ENCODE data around the gene F2.
"Not testable (repeated sequence)": the region's sequence is repeated elsewhere in the genome, so short reads cannot be mapped to it uniquely, and the experiment has no call there.

Gene F2

GRCh38 chr11:46719048-46719542, at the start of gene F2:
Gene F2 (plus strand): TSS chr11:46719213. CDS start chr11:46719236, 23 bp downstream.
- DNase-seq (ENCODE audit: low spot score in 2 of 2) = no peak
- H3K4me3 ChIP-seq = no peak within 1 kb of the TSS
- H3K27me3 ChIP-seq (ENCODE audit: low read depth) = no peaks in the 10 kb centered on the region
- H3K36me3 ChIP-seq (replicated peaks) = no peaks in the 10 kb centered on the region
- no peaks in the 10 kb centered on the region for H3K4me1 ChIP-seq
- in situ Hi-C loops (cut with MboI; ENCODE audit: low sequenced_read_pairs) = no loop called here
- H3K9me3 ChIP-seq = no peaks in the 10 kb centered on the region

DNA sequence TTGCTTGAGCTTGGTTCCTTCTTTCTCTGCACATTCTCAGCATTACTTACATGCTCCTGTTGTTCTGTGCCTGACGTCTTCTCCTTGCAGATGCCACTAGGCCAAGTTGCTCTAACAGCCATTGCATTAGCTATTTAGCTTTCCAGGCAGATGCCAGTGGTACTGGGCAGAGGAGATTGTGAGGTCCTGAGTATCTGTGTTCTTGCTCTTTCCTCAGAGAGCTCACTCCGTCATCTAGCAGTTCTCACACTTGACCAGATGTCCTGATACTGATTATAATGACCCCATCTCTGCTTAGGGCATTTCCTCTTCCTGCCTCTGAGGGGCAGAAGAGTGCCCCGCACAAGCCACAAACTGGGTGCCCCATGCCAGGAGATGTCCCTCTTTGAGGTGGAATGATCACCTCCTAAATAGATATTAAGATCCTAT, 49.3 kb upstream of the F2 start:
- H3K4me3 ChIP-seq = no peak overlapping the region
- H3K9me3 ChIP-seq = no peaks in the 10 kb centered on the region
- in situ Hi-C loops (cut with MboI; ENCODE audit: low sequenced_read_pairs) = no loop called here
- no peaks in the 10 kb centered on the region for H3K27me3 ChIP-seq (ENCODE audit: low read depth)
- H3K4me1 ChIP-seq = no peaks in the 10 kb centered on the region
- no peak for DNase-seq (ENCODE audit: low spot score in 2 of 2)
- H3K36me3 ChIP-seq (replicated peaks) = peaks cover 55% of the 10 kb centered on the region

DNA sequence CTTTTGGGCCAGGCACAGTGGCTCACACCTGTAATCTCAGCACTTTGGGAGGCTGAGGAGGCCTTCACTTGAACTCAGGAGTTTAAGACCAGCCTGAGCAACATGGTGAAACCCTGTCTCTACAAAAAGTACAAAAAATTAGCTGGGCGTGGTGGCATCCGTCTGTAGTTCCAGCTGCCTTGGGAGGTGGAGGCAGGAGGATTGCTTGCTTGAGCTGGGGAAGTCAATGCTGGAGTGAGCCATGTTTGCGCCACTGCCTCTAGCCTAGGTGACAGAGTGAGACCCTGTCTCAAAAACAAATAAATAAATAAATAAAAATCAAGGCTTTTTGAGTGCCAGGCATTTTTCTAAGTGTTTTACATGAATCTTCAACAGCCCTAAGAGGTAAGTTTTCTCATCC, 48.5 kb upstream of the F2 start:
- peaks cover 50% of the 10 kb centered on the region for H3K36me3 ChIP-seq (replicated peaks)
- H3K4me3 ChIP-seq; H3K9me3 ChIP-seq; in situ Hi-C loops (cut with MboI; ENCODE audit: low sequenced_read_pairs); DNase-seq (ENCODE audit: low spot score in 2 of 2); H3K4me1 ChIP-seq; H3K27me3 ChIP-seq (ENCODE audit: low read depth): not testable (repeated sequence)

DNA sequence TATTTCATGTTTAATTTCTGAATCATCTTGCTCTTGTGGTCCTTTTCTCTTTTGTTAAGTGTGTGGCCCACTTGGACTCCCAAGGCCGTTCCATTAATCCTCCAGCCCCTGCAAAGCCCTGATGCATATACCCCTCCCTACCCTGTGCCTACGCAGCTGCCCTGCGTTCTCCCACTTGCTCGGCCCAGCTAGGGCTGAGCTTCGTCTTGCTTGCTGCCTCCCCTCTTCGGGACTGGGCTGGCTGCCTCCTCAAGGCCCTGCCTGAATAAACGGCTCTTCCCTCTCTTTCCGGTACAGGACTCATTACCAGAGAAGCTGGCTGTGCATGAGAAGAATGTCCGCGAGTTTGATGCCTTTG, 47.1 kb upstream of the F2 start:
- no peak for DNase-seq (ENCODE audit: low spot score in 2 of 2)
- no peaks in the 10 kb centered on the region for H3K9me3 ChIP-seq
- no peaks in the 10 kb centered on the region for H3K4me1 ChIP-seq
- H3K27me3 ChIP-seq (ENCODE audit: low read depth) = no peaks in the 10 kb centered on the region
- in situ Hi-C loops (cut with MboI; ENCODE audit: low sequenced_read_pairs) = no loop called here
- peaks cover 40% of the 10 kb centered on the region for H3K36me3 ChIP-seq (replicated peaks)
- H3K4me3 ChIP-seq = no peak overlapping the region

DNA sequence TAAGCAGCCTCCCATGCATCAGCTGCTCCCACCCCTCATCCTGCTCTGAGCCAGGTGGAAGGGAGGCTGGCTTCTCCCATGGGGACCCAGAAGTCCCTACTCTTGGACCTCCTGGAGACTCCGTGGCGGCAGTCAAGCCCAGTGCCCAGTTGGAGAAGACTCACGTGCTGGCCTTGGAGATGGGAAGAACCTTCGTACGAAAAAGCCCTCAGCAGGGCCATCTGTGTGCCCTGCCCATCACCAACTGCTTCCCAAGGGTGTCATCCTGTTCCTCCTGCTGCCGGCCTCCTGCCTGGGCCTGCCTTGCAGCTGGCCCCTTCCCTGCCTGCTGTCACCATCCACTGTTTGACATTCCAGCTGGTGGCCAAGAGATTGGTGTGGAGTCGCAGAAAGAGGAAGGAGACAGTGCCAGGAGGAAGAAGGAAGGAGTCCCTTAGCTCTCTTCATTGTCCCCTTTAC, 46.6 kb upstream of the F2 start:
- Histone ChIP-seq H3K4me1 (no peaks in the 10 kb centered on the region), H3K4me3 (no peak overlapping the region), H3K9me3 (no peaks in the 10 kb centered on the region), H3K36me3 (replicated peaks) (peaks cover 40% of the 10 kb centered on the region), H3K27me3 (ENCODE audit: low read depth) (no peaks in the 10 kb centered on the region)
- in situ Hi-C loops (cut with MboI; ENCODE audit: low sequenced_read_pairs) = no loop called here
- DNase-seq (ENCODE audit: low spot score in 2 of 2) = no peak

DNA sequence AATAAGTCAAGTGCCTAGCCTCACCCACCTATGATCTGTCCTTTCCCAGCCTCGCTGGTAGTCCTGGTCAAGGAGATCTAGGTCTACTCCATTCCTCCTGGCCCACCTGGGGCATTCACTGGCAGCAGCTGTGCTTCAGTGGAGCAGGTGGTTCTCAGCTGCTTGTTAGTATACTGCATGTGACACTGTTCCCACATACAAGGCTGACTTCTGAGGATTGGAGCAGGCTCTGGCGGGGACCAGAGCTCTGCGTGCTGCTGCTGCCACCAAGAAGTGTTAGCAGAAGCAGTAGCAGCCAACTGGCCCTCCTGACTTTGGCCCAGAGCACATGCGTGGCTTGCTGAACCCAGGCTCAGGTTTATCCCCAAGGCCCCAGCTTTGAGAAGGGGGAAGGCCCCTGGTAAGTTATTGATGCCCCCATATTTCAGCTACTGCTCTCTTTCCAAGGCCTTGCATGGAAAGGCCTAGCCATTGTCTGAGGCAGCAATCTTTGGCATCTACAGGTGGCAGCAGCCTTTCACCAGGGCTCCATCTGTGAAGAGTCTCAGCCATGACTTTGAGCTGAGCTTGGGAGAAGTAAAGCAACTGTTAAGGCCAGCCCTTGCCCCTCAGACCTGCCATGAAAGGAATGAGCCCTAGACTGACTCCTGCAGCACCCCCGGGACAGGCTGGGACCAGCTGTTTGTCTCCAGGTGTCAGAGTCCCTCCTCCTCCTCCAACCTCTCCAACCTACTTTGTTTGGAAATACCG, 45.1 kb upstream of the F2 start:
- in situ Hi-C loops (cut with MboI; ENCODE audit: low sequenced_read_pairs) = no loop called here
- H3K36me3 ChIP-seq (replicated peaks) = peaks cover 33% of the 10 kb centered on the region

DNA sequence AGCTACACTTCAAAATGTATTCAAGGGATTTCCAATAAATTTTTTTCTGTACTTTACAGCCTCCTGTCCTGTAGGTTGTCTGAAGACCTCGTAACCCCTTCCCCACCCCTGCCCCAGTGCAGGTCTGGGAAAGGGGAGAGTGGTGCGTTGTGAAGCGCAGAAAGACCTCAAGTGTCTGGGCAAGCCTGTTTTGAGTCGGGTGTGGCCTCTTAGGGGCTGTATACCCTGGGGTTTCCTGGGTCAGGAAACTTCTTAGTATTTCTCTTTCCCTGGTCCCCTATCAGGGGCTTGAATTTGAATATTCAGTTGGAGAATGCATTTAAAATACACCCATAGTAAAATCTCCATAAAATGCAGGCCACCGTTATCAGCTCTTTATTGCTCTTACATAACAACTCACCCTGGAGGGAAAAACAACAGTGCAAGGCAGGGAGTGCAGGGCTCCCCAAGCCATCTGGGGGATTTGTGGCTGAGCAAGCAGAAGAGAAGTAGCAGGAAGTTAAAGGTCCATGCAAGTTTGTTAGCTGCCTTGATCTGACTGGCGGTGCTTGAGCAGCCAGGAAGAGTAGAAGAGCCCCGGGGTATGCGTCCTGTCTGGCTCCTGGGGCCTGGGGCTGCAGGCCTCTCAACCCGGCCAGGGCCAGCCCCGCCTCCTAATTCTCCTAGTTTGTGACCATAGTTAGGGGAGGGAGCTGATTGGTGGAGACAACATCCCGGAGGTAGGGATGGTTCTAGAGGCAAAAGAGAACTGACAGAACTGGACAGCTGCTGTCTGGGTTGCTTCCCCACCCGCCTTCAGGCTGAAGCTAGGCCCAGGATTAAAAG, 44.3 kb upstream of the F2 start:
- in situ Hi-C loops (cut with MboI; ENCODE audit: low sequenced_read_pairs) = no loop called here
- Histone ChIP-seq H3K4me3 (no peak overlapping the region), H3K27me3 (ENCODE audit: low read depth) (no peaks in the 10 kb centered on the region), H3K4me1 (no peaks in the 10 kb centered on the region), H3K9me3 (no peaks in the 10 kb centered on the region), H3K36me3 (replicated peaks) (peaks cover 28% of the 10 kb centered on the region)
- peak in 1 of 2 experiments; percentile 54 for DNase-seq (ENCODE audit: low spot score in 2 of 2)

More for the DNA sequence above, 45.1 kb upstream of the F2 start:
- H3K4me3 ChIP-seq = no peak overlapping the region
- no peak for DNase-seq (ENCODE audit: low spot score in 2 of 2)
- H3K27me3 ChIP-seq (ENCODE audit: low read depth) = no peaks in the 10 kb centered on the region
- no peaks in the 10 kb centered on the region for H3K9me3 ChIP-seq
- H3K4me1 ChIP-seq = no peaks in the 10 kb centered on the region

DNA sequence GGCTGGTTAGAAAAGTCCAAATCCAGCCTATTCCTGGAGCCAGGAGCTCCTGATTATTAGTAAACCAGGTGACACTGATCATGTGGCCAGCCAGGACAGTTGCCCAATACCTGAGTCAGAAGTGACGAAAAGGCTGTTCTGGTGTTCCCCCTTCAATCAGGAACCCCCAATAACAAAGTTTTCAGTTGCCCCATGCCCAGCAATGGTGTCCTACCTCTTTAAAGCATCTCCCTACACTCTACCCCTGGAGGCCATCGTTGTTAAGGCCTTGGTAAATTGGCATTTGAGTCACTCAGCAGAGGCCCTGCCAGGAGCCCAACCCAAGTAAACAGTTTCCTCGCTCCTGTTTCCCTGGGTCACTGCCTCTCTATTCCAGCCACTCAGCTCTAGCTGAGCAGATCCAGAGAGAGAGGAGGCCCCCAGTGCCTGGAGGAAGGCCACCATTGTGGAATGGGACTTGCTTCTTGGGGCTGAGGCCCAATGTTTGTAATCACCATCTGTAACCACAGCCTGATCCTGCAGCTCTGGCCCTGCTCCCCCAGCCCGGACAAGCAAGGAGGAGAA, 43.6 kb upstream of the F2 start:
- Histone ChIP-seq H3K27me3 (ENCODE audit: low read depth) (no peaks in the 10 kb centered on the region), H3K36me3 (replicated peaks) (peaks cover 30% of the 10 kb centered on the region), H3K9me3 (no peaks in the 10 kb centered on the region), H3K4me1 (no peaks in the 10 kb centered on the region), H3K4me3 (no peak overlapping the region)
- in situ Hi-C loops (cut with MboI; ENCODE audit: low sequenced_read_pairs) = no loop called here
- no peak for DNase-seq (ENCODE audit: low spot score in 2 of 2)

GRCh38 chr11:46675949-46676348, 43.1 kb upstream of the F2 start:
- Histone ChIP-seq H3K36me3 (replicated peaks) (peaks cover 30% of the 10 kb centered on the region), H3K4me3 (no peak overlapping the region), H3K9me3 (no peaks in the 10 kb centered on the region), H3K4me1 (no peaks in the 10 kb centered on the region), H3K27me3 (ENCODE audit: low read depth) (no peaks in the 10 kb centered on the region)
- in situ Hi-C loops (cut with MboI; ENCODE audit: low sequenced_read_pairs) = no loop called here
- no peak for DNase-seq (ENCODE audit: low spot score in 2 of 2)

DNA sequence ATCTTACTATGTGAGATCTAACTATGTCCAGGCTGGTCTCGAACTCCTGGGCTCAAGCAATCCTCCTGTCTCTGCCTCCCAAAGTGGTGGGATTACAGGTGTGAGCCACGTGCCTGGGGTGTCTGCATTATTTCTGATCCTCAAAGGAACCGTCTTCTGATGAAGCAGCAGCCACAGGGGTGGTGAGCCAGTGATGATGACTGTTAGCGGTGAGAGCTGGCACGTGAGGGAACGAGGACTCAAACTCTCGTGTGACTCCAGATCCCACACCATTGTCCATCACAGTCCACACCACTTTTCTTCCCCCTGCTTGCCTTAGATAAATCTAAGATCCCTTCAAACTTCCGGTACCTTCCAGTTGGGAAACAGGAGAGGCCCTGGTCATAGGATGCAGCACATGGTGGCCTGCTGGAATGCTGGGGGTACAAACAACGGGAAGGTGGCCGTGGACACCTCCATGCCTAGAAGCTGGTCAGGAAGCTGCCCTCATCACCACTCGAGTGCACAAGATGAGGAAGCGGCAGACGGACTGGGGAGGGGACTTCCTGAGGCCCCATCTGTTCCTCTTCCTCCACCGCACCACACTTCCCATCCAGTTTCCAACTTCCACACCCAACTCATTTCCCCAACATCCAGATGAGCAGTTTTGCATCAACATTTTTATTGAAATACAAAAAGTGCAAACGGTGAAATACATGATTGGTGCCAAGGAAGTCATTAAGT, 42.4 kb upstream of the F2 start:
- H3K36me3 ChIP-seq (replicated peaks) = peaks cover 30% of the 10 kb centered on the region
- H3K4me1 ChIP-seq = no peaks in the 10 kb centered on the region
- no peaks in the 10 kb centered on the region for H3K27me3 ChIP-seq (ENCODE audit: low read depth)
- in situ Hi-C loops (cut with MboI; ENCODE audit: low sequenced_read_pairs) = no loop called here
- DNase-seq (ENCODE audit: low spot score in 2 of 2) = no peak
- H3K9me3 ChIP-seq = no peaks in the 10 kb centered on the region
- no peak overlapping the region for H3K4me3 ChIP-seq

DNA sequence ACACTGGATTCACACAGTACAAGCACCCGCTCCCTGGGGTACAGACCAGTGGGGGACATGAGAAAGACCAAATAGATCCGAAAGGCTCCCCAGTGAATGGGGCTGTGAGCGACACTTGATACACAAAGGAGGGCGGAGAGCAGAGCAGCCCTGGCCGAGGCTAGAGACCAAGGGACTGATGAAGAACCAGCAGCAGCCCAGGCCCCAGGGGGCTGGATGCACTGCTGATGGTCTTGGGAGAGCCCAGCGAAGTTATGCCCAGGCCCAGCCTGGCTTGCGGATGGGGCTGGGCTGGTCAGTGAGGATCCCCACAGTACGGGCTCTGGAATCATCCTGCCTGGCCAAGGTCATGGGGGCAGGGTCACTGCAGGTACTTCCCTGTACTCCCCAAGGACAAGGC, 41.8 kb upstream of the F2 start:
- Histone ChIP-seq H3K9me3 (no peaks in the 10 kb centered on the region), H3K27me3 (ENCODE audit: low read depth) (no peaks in the 10 kb centered on the region), H3K4me1 (no peaks in the 10 kb centered on the region), H3K4me3 (no peak overlapping the region), H3K36me3 (replicated peaks) (peaks cover 30% of the 10 kb centered on the region)
- DNase-seq (ENCODE audit: low spot score in 2 of 2) = no peak
- in situ Hi-C loops (cut with MboI; ENCODE audit: low sequenced_read_pairs) = no loop called here

DNA sequence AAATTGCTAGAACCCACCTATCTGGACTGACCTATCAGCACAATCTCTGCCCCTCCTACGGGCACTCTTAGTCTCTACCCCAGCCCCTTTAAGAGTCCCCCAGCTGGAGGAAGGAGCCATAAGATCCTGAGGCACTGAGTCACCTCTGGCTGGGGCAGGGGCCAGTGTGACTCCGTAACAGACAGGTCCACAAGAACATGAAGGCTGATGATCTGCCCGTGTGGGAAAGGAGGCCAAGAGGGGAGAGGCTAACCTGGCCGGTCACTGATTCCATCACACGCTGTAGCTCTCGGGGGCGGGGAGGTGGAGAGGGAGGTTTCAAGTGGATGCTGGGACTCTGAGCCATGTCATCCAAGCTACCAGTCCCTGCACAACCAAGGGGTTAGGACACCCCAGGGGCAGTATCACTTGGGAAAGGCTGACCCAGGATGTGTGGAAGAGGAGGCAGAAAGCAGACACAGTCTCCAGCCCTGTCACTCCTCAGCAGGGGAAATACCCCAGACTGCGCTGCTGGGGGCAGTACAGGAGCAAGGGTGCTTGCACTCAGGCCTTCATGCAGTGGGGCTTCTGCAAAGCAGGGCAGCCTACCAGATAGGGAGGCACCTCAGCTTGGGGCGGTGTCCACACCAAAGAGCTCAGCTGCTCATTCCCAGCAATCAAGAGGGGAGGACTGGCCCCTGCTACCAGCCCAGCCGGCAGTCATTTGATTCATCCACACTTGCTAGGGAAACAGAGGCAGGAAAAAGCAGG, 40.8 kb upstream of the F2 start:
- Histone ChIP-seq H3K27me3 (ENCODE audit: low read depth) (no peaks in the 10 kb centered on the region), H3K9me3 (no peaks in the 10 kb centered on the region), H3K36me3 (replicated peaks) (peaks cover 22% of the 10 kb centered on the region), H3K4me3 (no peak overlapping the region), H3K4me1 (no peaks in the 10 kb centered on the region)
- in situ Hi-C loops (cut with MboI; ENCODE audit: low sequenced_read_pairs) = no loop called here
- DNase-seq (ENCODE audit: low spot score in 2 of 2) = no peak

GRCh38 chr11:46678741-46679130, 40.3 kb upstream of the F2 start:
- in situ Hi-C loops (cut with MboI; ENCODE audit: low sequenced_read_pairs) = no loop called here
- Histone ChIP-seq H3K4me1 (no peaks in the 10 kb centered on the region), H3K36me3 (replicated peaks) (peaks cover 17% of the 10 kb centered on the region), H3K27me3 (ENCODE audit: low read depth) (no peaks in the 10 kb centered on the region), H3K4me3 (no peak overlapping the region), H3K9me3 (no peaks in the 10 kb centered on the region)
- DNase-seq (ENCODE audit: low spot score in 2 of 2) = no peak

All from HAP-1 (cell line).